ENCODE measurements around the gene RNF4. TPM values are rescaled to one million over a fixed set of nuclear protein-coding genes. Genes with fewer than 3 reads are reported as not detected.

RNF4 gene, protein sequence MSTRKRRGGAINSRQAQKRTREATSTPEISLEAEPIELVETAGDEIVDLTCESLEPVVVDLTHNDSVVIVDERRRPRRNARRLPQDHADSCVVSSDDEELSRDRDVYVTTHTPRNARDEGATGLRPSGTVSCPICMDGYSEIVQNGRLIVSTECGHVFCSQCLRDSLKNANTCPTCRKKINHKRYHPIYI
- total RNA-seq: 100 to 1,000 TPM; 106 to 113 TPM

DNA sequence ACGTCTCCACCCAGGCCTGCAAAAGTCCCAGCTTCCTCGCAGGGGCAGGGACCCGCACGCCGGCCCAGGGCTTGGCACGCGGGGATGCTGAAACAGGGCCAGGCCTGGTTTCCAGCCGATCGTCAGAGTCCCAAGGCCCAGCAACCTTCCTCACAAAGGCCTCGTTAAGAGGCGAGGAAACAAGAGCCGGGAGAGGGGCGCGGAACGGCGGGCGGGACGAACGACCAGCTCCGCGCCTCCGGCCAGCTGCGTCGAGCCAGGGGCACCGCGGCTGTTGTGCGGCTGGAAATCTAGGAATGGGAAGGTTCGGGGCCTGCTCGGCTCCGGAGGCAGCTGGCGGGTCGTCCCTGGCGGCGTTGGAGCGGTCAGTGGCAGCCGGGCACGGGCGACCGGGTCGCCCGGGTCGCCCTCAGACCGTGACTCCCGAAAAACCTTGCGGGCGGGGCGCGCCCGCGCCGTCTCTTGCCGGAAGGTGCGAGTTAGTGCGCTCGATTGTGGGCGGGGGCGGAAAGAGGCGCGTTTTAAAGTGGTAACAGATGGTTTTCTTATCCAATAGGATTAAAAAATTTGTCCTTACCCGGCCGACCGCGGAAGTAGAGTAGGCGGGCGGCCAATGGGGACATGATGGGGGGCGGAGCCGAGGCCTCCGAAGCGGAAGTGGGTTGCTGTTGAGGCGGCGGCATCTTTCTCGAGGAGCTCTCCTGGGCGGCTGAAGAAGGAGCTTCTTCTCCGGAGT lies at the start of gene RNF4:
Gene RNF4, plus strand, starts transcription at position 651 of the 736 bp plus-strand sequence. CDS start 21,388 bp downstream, outside the sequence.
- peak within 1 kb of the TSS; percentile 97 for H3K4me3 Mint-ChIP-seq
- CTCF ChIA-PET: interaction anchor here (0.6 to 3.8 kb wide), 11 partner anchors 14 to 248 kb away, joined by 3 to 36 read pairs (median 6); partner anchors contain the start of genes CFAP99, HAUS3, MXD4 and POLN
- peak; percentile 97 for DNase-seq
- peaks cover 2% of the 10 kb centered on the region for H3K27me3 Mint-ChIP-seq
- POLR2A ChIA-PET: interaction anchor here (0.7 to 7.6 kb wide), 35 partner anchors 8 to 612 kb away, joined by 3 to 155 read pairs (median 5); partner anchors contain the start of genes CFAP99, FAM193A, GRK4 and HAUS3
- H3K9me3 Mint-ChIP-seq: no peaks in the 10 kb centered on the region
- peaks cover 47% of the 10 kb centered on the region for H3K36me3 Mint-ChIP-seq (ENCODE audit: low read depth)
- H3K27ac Mint-ChIP-seq: peak within 1 kb of the TSS; percentile 98
- H3K4me1 Mint-ChIP-seq: peaks cover 52% of the 10 kb centered on the region

DNA sequence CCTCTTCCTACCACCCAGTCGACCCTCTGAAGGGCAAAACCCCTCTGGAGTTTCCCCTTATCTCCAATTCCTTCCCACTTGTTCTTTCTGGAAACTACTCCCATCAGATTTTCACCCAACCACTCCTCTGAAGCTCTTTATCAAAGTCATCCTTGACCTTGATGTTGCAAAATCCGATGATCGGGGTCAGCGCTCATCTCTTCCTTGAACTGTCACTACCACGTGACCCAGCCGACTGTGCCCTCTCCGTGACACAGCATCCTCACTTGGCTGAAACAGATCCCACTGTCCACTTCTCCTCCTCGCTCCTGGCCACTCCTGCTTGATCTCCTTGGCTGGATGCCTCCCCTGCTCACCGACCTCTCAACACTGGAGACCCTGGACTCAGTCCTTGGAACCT lies 49.1 kb upstream of the RNF4 start:
- POLR2A ChIA-PET: interaction anchor here (0.9 to 2.0 kb wide), 8 partner anchors 12 to 180 kb away, joined by 3 to 21 read pairs (median 4); partner anchors contain the start of genes HAUS3, POLN and RNF4
- Mint-ChIP-seq H3K4me1 (peaks cover 31% of the 10 kb centered on the region), H3K27ac (no peak overlapping the region), H3K4me3 (peak overlapping the region; percentile 27), H3K36me3 (ENCODE audit: low read depth) (no peaks in the 10 kb centered on the region), H3K9me3 (no peaks in the 10 kb centered on the region), H3K27me3 (peaks cover 32% of the 10 kb centered on the region)
- CTCF ChIA-PET: interaction anchor here (0.5 to 4.1 kb wide), 12 partner anchors 8 to 200 kb away, joined by 3 to 15 read pairs (median 4); partner anchors contain the start of genes HAUS3, MXD4, POLN and RNF4
- DNase-seq: no peak

DNA sequence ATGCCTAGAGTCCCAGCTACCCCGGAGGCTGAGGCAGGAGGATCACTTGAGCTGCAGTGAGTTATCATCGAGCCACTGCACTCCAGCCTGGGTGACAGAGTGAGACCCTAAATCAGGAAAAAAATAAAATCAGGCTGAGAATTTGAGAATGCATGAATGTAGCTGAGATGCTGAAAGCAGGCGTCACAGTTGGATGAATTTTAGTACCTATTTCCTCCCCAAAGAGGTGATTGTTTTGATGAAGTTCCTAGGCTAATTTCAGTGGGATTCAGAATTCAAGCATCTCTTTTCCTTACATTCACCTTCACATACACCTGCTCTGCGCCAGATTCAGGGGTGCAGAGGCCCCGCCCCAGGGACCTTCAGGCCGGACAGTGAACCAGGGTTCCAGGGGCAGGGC lies 47.0 kb upstream of the RNF4 start:
- Mint-ChIP-seq H3K27ac (no peak overlapping the region), H3K27me3 (peaks cover 32% of the 10 kb centered on the region), H3K4me1 (peaks cover 14% of the 10 kb centered on the region), H3K36me3 (ENCODE audit: low read depth) (no peaks in the 10 kb centered on the region), H3K9me3 (no peaks in the 10 kb centered on the region), H3K4me3 (no peak overlapping the region)
- ChIA-PET CTCF (interaction anchor here (0.6 to 4.1 kb wide), 7 partner anchors 9 to 330 kb away, joined by 3 to 15 read pairs (median 4); no protein-coding TSS in a partner anchor), POLR2A (interaction anchor here (1.6 to 2.0 kb wide), 2 partner anchors 9 to 180 kb away, joined by 6 to 9 read pairs; partner anchors contain the start of genes HAUS3 and POLN)
- no peak for DNase-seq

DNA sequence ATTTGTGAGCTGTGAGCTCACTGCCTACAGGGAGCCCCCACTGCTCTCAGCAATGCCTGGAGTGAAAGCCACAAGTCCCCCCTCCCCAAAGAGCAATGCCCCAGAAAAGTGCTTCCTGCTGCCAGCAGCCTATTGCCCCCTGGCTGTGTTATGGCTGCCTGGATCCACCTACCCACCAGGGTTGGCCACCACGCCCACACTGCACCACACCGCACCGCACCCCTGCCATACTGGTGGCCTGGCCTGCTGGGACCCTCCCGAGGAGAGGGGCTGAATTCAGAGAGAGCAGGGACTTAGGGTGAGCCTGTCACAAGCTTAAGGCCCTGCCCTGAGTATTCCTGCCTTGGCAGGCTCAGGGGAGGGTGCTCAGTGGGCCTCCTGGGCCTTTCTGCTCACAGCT lies 45.8 kb upstream of the RNF4 start:
- Mint-ChIP-seq H3K4me1 (peaks cover 14% of the 10 kb centered on the region), H3K27ac (no peak overlapping the region), H3K9me3 (no peaks in the 10 kb centered on the region), H3K4me3 (no peak overlapping the region), H3K36me3 (ENCODE audit: low read depth) (no peaks in the 10 kb centered on the region), H3K27me3 (peaks cover 32% of the 10 kb centered on the region)
- no peak for DNase-seq
- ChIA-PET CTCF (interaction anchor here (1.2 kb wide), 1 partner anchor 16 kb away, joined by 3 read pairs; no protein-coding TSS in a partner anchor), POLR2A (interaction anchor here (0.6 kb wide), 1 partner anchor 12 kb away, joined by 3 read pairs; no protein-coding TSS in a partner anchor)

DNA sequence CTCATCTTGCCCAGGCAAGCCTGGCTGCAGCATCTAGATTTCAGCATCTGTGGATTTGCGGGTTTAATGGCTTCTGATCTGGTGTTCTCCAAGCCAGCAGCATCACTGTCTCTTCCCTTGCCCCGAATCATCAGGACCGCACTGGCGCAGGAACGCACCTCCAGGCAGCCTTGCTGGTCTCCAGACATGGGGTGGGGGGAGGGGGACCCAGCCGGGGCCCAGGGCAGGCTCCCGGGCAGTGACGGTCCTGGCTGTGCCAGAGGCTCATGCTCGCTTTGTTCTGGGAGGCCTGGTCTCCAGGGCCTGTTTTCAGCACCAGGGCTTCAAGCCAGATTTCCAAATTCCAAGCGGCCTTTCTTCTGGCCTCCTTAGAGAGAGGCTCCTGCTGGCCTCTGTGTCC lies 45.2 kb upstream of the RNF4 start:
- ChIA-PET POLR2A (no interaction called here), CTCF (interaction anchor here (1.2 kb wide), 1 partner anchor 17 kb away, joined by 3 read pairs; no protein-coding TSS in a partner anchor)
- no peak overlapping the region for H3K27ac Mint-ChIP-seq
- H3K36me3 Mint-ChIP-seq (ENCODE audit: low read depth): no peaks in the 10 kb centered on the region
- peaks cover 14% of the 10 kb centered on the region for H3K4me1 Mint-ChIP-seq
- no peaks in the 10 kb centered on the region for H3K9me3 Mint-ChIP-seq
- no peak for DNase-seq
- H3K27me3 Mint-ChIP-seq: peaks cover 32% of the 10 kb centered on the region
- H3K4me3 Mint-ChIP-seq: no peak overlapping the region

DNA sequence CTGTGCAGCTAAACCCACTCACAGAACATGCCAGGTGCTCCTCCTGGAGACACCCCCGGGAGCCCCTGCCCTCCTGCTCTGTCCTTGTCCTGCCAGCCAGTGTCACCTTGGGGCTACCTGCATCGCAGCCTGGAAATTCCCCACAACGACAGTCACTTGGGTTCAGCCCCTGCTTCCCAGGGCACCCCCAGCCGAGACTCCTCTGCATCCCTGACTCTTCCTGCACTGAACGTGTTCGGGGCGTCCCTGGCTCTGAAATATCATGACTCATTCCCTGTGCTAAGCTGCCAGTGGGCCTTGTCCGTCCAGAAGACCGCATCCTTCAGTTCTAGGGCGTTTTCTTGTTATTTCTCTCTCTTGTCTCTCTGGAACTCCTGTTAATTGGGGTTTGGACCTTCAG lies 44.3 kb upstream of the RNF4 start:
- H3K9me3 Mint-ChIP-seq: no peaks in the 10 kb centered on the region
- H3K27ac Mint-ChIP-seq: no peak overlapping the region
- H3K4me3 Mint-ChIP-seq: no peak overlapping the region
- ChIA-PET POLR2A (interaction anchor here (2.0 kb wide), 1 partner anchor 12 kb away, joined by 6 read pairs; no protein-coding TSS in a partner anchor), CTCF (interaction anchor here (0.8 kb wide), 1 partner anchor 204 kb away, joined by 3 read pairs; no protein-coding TSS in a partner anchor)
- no peaks in the 10 kb centered on the region for H3K36me3 Mint-ChIP-seq (ENCODE audit: low read depth)
- no peak for DNase-seq
- H3K4me1 Mint-ChIP-seq: peaks cover 7% of the 10 kb centered on the region
- peaks cover 27% of the 10 kb centered on the region for H3K27me3 Mint-ChIP-seq

DNA sequence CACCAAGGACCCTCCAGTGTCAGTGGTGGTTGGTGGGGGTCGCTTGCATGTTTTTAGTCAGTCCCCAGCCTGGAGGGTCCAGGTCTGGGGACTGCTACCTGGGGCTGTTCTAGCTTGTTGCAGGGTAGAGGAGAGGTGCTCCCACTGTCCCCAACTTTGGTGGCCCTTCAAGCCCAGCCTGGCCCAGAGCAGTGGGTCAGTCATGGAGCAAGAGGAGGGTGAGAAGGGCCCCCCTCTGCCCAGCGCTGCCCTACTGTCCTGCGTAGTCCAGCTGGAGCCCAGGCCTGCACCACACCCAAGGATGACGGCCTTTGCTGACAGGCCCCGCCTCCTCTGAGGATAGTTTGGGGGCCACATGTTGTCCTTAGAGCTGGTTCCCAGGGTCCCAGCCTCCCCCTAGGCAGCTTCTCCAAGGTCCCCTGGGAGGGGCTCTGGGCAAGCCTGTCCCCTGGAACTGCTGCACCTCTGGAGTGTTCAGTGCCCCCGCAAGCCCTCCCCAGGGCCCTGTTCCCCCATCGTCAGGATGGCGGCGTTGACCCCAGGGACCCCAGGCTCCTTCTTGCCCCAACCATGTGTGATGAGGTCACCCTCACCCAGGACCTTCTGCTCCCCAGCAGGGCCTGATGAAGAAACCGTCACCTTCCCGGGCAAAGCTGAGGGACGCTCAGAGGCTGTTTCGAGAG lies 43.4 kb upstream of the RNF4 start:
- Mint-ChIP-seq H3K27ac (no peak overlapping the region), H3K4me3 (no peak overlapping the region), H3K4me1 (no peaks in the 10 kb centered on the region), H3K9me3 (no peaks in the 10 kb centered on the region), H3K36me3 (ENCODE audit: low read depth) (no peaks in the 10 kb centered on the region), H3K27me3 (peaks cover 18% of the 10 kb centered on the region)
- POLR2A ChIA-PET: interaction anchor here (1.1 to 2.0 kb wide), 2 partner anchors 13 to 42 kb away, joined by 3 to 6 read pairs; no protein-coding TSS in a partner anchor
- no peak for DNase-seq
- CTCF ChIA-PET: interaction anchor here (0.8 kb wide), 1 partner anchor 205 kb away, joined by 3 read pairs; no protein-coding TSS in a partner anchor

DNA sequence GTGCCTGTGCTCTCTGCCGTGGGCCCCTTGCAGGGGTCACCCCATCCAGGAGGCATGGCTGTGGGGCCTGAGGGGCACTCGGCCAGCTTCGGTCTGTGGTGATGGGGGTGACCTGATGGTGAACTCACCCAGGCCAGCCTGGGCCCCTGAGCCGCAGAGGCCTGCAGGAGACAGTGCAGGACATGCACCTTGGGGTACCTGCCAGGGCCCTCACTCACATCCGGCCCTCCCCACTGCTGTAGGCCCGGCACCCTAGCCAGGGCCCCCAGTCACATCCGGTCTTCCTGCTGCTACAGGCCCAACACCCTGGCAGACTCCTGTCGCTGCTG lies 42.9 kb upstream of the RNF4 start:
- ChIA-PET POLR2A (interaction anchor here (1.1 to 2.0 kb wide), 2 partner anchors 13 to 42 kb away, joined by 3 to 6 read pairs; no protein-coding TSS in a partner anchor), CTCF (no interaction called here)
- Mint-ChIP-seq H3K4me3 (no peak overlapping the region), H3K27me3 (peaks cover 13% of the 10 kb centered on the region), H3K27ac (no peak overlapping the region), H3K9me3 (no peaks in the 10 kb centered on the region), H3K4me1 (no peaks in the 10 kb centered on the region), H3K36me3 (ENCODE audit: low read depth) (no peaks in the 10 kb centered on the region)
- no peak for DNase-seq

DNA sequence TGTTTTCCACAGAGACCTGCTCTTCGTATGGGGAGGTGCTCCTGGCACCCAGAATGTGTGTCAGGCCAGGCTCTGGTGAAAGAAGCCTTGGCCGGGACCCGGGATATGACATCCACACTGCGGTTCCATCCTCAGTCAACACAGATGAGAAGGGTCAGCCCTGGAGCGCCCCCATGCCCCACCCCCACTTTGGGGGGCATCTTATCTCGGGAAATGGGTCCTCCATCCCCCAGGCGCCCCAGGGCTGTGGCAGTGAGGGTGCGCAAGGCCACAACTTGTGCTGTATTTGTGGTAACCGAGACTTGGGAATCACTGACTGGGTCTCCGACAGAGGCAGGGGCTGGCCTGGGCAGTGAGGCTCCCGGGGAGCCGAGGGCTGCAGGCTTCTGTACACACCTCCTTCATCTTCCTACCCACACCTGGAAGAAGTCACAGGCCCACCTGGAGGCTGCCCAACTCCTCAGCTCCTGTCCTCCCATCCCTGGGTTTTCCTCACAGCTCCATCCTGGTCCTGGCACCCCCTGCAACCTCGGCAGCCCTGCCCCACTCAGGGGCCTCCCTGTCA lies 42.1 kb upstream of the RNF4 start:
- POLR2A ChIA-PET: interaction anchor here (2.4 kb wide), 1 partner anchor 14 kb away, joined by 9 read pairs; no protein-coding TSS in a partner anchor
- Mint-ChIP-seq H3K27ac (no peak overlapping the region), H3K4me3 (no peak overlapping the region), H3K36me3 (ENCODE audit: low read depth) (no peaks in the 10 kb centered on the region), H3K4me1 (no peaks in the 10 kb centered on the region), H3K9me3 (no peaks in the 10 kb centered on the region), H3K27me3 (peaks cover 10% of the 10 kb centered on the region)
- CTCF ChIA-PET: no interaction called here
- no peak for DNase-seq

DNA sequence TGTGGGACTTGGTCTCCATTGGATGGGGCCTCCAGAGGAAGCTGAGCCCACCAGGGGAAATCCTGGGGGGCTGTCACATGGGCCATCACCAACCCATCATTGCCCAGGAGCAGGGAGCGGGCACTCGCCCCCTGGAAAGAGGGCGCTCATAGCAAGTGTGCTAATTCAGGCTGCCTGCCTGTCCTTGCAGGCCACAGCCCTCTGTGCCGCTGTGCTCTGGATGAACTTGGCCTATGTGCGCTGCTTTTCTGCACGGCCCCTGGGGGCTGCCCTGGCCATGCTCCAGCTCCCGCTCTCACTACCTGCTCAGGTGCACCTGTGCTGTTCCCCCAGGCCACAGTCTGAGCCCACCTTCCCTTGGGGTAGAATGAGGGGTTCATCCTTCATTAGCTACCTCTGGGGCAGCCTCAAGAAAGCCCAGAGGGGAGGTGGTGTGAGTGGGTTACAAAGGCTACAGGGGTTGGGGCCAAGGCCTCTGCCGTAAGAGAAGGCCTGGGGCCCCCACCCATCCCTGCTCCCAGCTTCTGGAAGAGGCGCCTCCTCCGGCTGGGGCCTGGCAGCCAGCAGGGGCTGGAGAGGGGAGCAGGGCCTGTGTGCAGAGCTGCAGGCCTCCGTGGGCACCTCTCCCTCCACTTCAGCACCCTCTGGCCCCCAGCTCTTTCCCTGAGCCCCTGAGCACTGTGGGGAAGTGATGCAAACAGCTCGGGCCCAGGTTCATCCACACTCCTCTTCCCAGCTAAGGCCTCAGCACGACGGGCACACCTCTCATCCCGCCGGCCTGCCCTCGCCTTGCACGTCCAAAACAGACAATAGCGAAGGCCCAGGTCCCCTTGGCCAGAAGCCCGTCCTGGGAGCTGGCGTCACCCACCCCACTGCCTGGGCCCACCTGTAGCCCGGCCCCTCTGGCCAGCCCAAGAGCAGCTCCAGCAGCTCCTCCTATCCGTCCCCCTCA lies 41.2 kb upstream of the RNF4 start:
- no peak overlapping the region for H3K27ac Mint-ChIP-seq
- no peak for DNase-seq
- ChIA-PET CTCF (interaction anchor here (1.2 to 1.5 kb wide), 2 partner anchors 9 to 14 kb away, joined by 3 to 5 read pairs; partner anchors contain the start of gene CFAP99), POLR2A (interaction anchor here (0.7 to 2.4 kb wide), 3 partner anchors 15 to 187 kb away, joined by 3 to 9 read pairs (median 3); partner anchors contain the start of gene RNF4)
- H3K36me3 Mint-ChIP-seq (ENCODE audit: low read depth): no peaks in the 10 kb centered on the region
- H3K27me3 Mint-ChIP-seq: peaks cover 5% of the 10 kb centered on the region
- H3K9me3 Mint-ChIP-seq: no peaks in the 10 kb centered on the region
- H3K4me3 Mint-ChIP-seq: no peak overlapping the region
- no peaks in the 10 kb centered on the region for H3K4me1 Mint-ChIP-seq

DNA sequence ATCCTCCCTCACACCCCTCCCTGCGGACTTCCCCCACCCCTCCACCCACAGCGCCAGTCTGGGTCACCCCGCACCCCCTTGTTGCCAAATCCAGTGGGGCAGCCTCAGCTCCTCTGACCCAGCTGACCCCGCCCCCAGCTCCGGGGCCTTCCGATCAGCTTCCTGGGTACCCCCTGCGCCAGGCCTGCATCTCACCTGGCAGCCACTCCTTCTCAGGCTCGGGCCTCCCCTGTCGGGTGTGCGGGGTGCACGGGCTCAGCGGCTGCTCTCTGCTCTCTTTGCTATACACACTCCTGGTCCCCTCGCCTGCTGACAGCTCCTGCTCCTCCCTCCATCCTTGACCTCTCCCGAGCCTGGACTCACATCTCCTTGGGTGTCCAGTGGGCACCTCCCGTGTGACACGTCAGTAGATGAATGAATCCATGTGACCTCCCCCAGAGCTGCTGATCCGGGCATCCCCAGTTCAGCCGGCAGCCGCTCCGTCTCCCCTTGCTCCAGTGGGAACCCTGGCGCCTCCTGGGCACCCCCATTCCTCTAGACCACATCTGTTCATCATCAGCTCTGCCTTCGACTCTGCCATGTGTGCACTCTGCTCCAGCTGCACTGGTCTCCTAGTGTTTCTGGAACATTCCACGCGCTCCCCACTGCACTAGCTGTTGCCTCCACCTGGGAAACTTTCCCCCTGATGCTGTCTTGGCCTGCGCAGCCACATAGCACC lies 40.3 kb upstream of the RNF4 start:
- Mint-ChIP-seq H3K36me3 (ENCODE audit: low read depth) (no peaks in the 10 kb centered on the region), H3K9me3 (no peaks in the 10 kb centered on the region), H3K4me1 (no peaks in the 10 kb centered on the region), H3K27ac (no peak overlapping the region), H3K4me3 (no peak overlapping the region), H3K27me3 (peaks cover 2% of the 10 kb centered on the region)
- POLR2A ChIA-PET: interaction anchor here (0.7 to 2.4 kb wide), 2 partner anchors 16 to 40 kb away, joined by 3 to 9 read pairs; partner anchors contain the start of gene RNF4
- DNase-seq: no peak
- CTCF ChIA-PET: interaction anchor here (1.2 to 1.5 kb wide), 2 partner anchors 10 to 13 kb away, joined by 3 to 5 read pairs; partner anchors contain the start of gene CFAP99

All from activated CD4-positive, alpha-beta memory T cell treated with anti-CD3 and anti-CD28 coated beads, Interleukin-2, amount 10 ng/mL, durations not matched to agents 7 days and 5 days (primary cell).